A549 (cell line): ENCODE measurements around the gene BLCAP. TPM values are rescaled to one million over a fixed set of nuclear protein-coding genes. Genes with fewer than 3 reads are reported as not detected.

Source experiments
- ATAC-seq, 2 experiments: fragments of 200-7000 bp in 1 of 2; fragments of >200 bp in 1 of 2; cut with Nextera tagmentation in 1 of 2; cut with Tn5 transposase in 1 of 2; 3 replicates each; pipeline versions ENCODE4 v1.8.0 to v1.9.1; 2018 to 2020; ENCODE audit warnings: mild to moderate bottlenecking in 1 of 2, moderate library complexity in 1 of 2
- CTCF ChIA-PET: fragments of 300-600 bp; sonication (Branson Sonifier 250); formaldehyde crosslinking; extraction: SDS; loops from one replicate; lab custom pipeline; 2021; ENCODE audit warnings: antibody characterized with exemption, inconsistent platforms; lab: Yijun Ruan, JAX
- POLR2A ChIA-PET: fragments of 350-600 bp; formaldehyde crosslinking; extraction: SDS; loops from one replicate; lab custom pipeline; 2021; ENCODE audit warnings: antibody characterized with exemption, inconsistent platforms; lab: Yijun Ruan, JAX
- DNase-seq, 2 experiments: peaks; one replicate each; pipeline versions ENCODE4 v3.0.0 to v3.0.0-alpha.2; 2011 to 2016; ENCODE audit warnings: low read depth in 1 of 2, low spot score in 1 of 2
- FAIRE-seq: peaks from 2 replicates; lab custom pipeline; 2011; peaks lifted over from hg19 to GRCh38; lab: Jason Lieb, UNC
- H3K27ac ChIP-seq, 2 experiments: fragments of >200 bp; sonication (Bioruptor Twin); formaldehyde crosslinking; 3 replicates each; pipeline ENCODE4 v1.5.1; 2016 to 2017
- H3K4me1 ChIP-seq: fragments of >200 bp; sonication (Bioruptor Twin); formaldehyde crosslinking; 3 replicates; pipeline ENCODE4 v1.6.1; 2016
- H3K4me2 ChIP-seq: fragments of >200 bp; sonication (Bioruptor Twin); formaldehyde crosslinking; 3 replicates; pipeline ENCODE4 v1.6.1; 2016
- H3K4me3 ChIP-seq: fragments of >200 bp; sonication (Bioruptor Twin); formaldehyde crosslinking; 3 replicates; pipeline ENCODE4 v1.5.1; 2016
- H3K9me3 ChIP-seq: fragments of >200 bp; sonication (Bioruptor Twin); formaldehyde crosslinking; 3 replicates; pipeline ENCODE4 v1.6.1; 2016
- ATOH8 ChIP-seq: fragments of 250-450 bp; sonication (Bioruptor Pico); IDR thresholded peaks from 2 replicates; pipeline ENCODE4 v1.5.0; 2020; ENCODE audit warnings: low read depth, mild to moderate bottlenecking, moderate library complexity
- CBX8 ChIP-seq: fragments of 200-600 bp; sonication (generic); IDR thresholded peaks from 2 replicates; pipeline ENCODE4 v1.6.1; 2016
- E2F6 ChIP-seq: IDR thresholded peaks from 2 replicates; pipeline ENCODE4 v1.6.1; 2012; ENCODE audit warnings: low read depth, borderline replicate concordance
- FOSB ChIP-seq: fragments of 250-450 bp; sonication (Bioruptor Pico); IDR thresholded peaks from 2 replicates; pipeline ENCODE4 v1.5.0; 2020; ENCODE audit warnings: mild to moderate bottlenecking, moderate library complexity
- FOSL2 ChIP-seq, 2 experiments: fragments of 450-650 bp in 1 of 2; fragments of >200 bp in 1 of 2; sonication (Bioruptor Twin) in 1 of 2; formaldehyde crosslinking; IDR thresholded peaks; 2 replicates each; pipeline versions ENCODE4 v1.5.0 to v1.6.1; 2016 to 2020; ENCODE audit warnings: mild to moderate bottlenecking in 1 of 2, moderate library complexity in 1 of 2
- GATA3 ChIP-seq: IDR thresholded peaks from 2 replicates; pipeline ENCODE4 v1.6.1; 2012; ENCODE audit warnings: borderline replicate concordance
- HOXA7 ChIP-seq: fragments of 250-450 bp; sonication (Bioruptor Pico); IDR thresholded peaks from 2 replicates; pipeline ENCODE4 v1.5.0; 2020; ENCODE audit warnings: mild to moderate bottlenecking, moderate library complexity
- HOXB13 ChIP-seq: fragments of 250-450 bp; sonication (Bioruptor Pico); IDR thresholded peaks from 2 replicates; pipeline ENCODE4 v1.5.0; 2020; ENCODE audit warnings: low read depth, mild to moderate bottlenecking, moderate library complexity
- JUN ChIP-seq, 2 experiments: fragments of >200 bp; sonication (Bioruptor Twin); formaldehyde crosslinking; IDR thresholded peaks; 2 replicates in 1 of 2; 3 replicates in 1 of 2; pipeline ENCODE4 v1.6.1; 2016 to 2017
- KDM1A ChIP-seq: fragments of 200-600 bp; sonication (generic); IDR thresholded peaks from 2 replicates; pipeline ENCODE4 v1.6.1; 2016; ENCODE audit warnings: low read depth, mild to moderate bottlenecking
- KDM5A ChIP-seq: fragments of 200-600 bp; sonication (generic); IDR thresholded peaks from 2 replicates; pipeline ENCODE4 v1.6.1; 2016; ENCODE audit warnings: antibody characterized with exemption, mild to moderate bottlenecking
- MAFK ChIP-seq: fragments of 450-650 bp; IDR thresholded peaks from 2 replicates; pipeline ENCODE4 v1.6.1; 2014; ENCODE audit not compliant: partially characterized antibody
- MAX ChIP-seq: IDR thresholded peaks from 2 replicates; pipeline ENCODE4 v1.6.1; 2012
- NFE2L2 ChIP-seq: fragments of 150-350 bp; conservative IDR thresholded peaks from 2 replicates; pipeline ENCODE4 v1.6.1; 2014; ENCODE audit warnings: low read length
- NPAS2 ChIP-seq: fragments of 250-450 bp; sonication (Bioruptor Pico); IDR thresholded peaks from 2 replicates; pipeline ENCODE4 v1.8.0; 2022; ENCODE audit warnings: mild to moderate bottlenecking, moderate library complexity, borderline replicate concordance
- NR3C1 ChIP-seq: fragments of >200 bp; sonication (Bioruptor Twin); formaldehyde crosslinking; IDR thresholded peaks from 3 replicates; pipeline ENCODE4 v1.6.1; 2017
- PBX3 ChIP-seq: IDR thresholded peaks from 2 replicates; pipeline ENCODE4 v1.6.1; 2012
- POLR2A ChIP-seq: IDR thresholded peaks from 2 replicates; pipeline ENCODE4 v1.6.1; 2012; ENCODE audit warnings: mild to moderate bottlenecking, low read length
- POLR2AphosphoS2 ChIP-seq: conservative IDR thresholded peaks from 2 replicates; pipeline ENCODE4 v1.6.1; 2012; ENCODE audit warnings: low read length, improper control_type of control experiment, inconsistent platforms
- RARB ChIP-seq: fragments of 250-450 bp; sonication (Bioruptor Pico); IDR thresholded peaks from 2 replicates; pipeline ENCODE4 v1.8.0; 2021; ENCODE audit warnings: mild to moderate bottlenecking, moderate library complexity
- RFX5 ChIP-seq: fragments of 450-650 bp; IDR thresholded peaks from 2 replicates; pipeline ENCODE4 v1.7.1; 2014; ENCODE audit warnings: antibody characterized with exemption, mild to moderate bottlenecking, moderate library complexity
- SREBF2 ChIP-seq: fragments of 450-650 bp; IDR thresholded peaks from 2 replicates; pipeline ENCODE4 v1.6.1; 2014; ENCODE audit warnings: mild to moderate bottlenecking, moderate library complexity
- TP53 ChIP-seq: fragments of 250-450 bp; sonication (Bioruptor Pico); IDR thresholded peaks from 2 replicates; pipeline ENCODE4 v1.5.0; 2021; ENCODE audit warnings: mild to moderate bottlenecking, moderate library complexity
- USF2 ChIP-seq: fragments of 450-650 bp; IDR thresholded peaks from 2 replicates; pipeline ENCODE4 v1.6.1; 2014; ENCODE audit warnings: antibody characterized with exemption
- ZC3H11A ChIP-seq: fragments of 450-650 bp; IDR thresholded peaks from 2 replicates; pipeline ENCODE4 v1.6.1; 2014; ENCODE audit warnings: antibody characterized with exemption, mild to moderate bottlenecking
- WGBS: methylation state at CpG from one replicate; pipeline ENCODE4 v1.1.6; 2017; ENCODE audit errors: missing lambda C conversion rate; 5-methylcytosine and 5-hydroxymethylcytosine counted together
- polyA plus RNA-seq, 4 experiments: library from polyadenylated mRNA; depleted of rRNA in 3 of 4; stranded (reverse); fragments of >200 nt; fragmentation: RNase III in 1 of 4; extraction: RNeasy Plus Mini Kit Qiagen cat#74134 plus additional on column Dnase treatment in 1 of 4; gene quantifications; 2 replicates in 3 of 4; 3 replicates in 1 of 4; pipeline ENCODE4 v1.2.3, GENCODE V29; 2011 to 2017

The BLCAP gene
- polyA plus RNA-seq, 2 of the 4 experiments (the other 2 are of a cell fraction): 30.3 to 49.0 TPM

- FAIRE-seq: no peak
- POLR2A ChIA-PET: interaction anchor here (1.1 kb wide), 1 partner anchor 354 kb away, joined by 3 read pairs; the partner anchor contains the start of genes MROH8 and RPN2
- CTCF ChIA-PET: interaction anchor here (0.6 to 10.2 kb wide), 34 partner anchors 8 to 348 kb away, joined by 3 to 150 read pairs (median 6); no protein-coding TSS in a partner anchor
- H3K4me2 ChIP-seq: no peak overlapping the region
- no peak for TF ChIP-seq FOSB (CRISPR knock-in tag)
- no peak for TF ChIP-seq MAFK
- no peak for TF ChIP-seq NFE2L2
- H3K9me3 ChIP-seq: no peaks in the 10 kb centered on the region
- H3K4me3 ChIP-seq: no peak overlapping the region
- no peak for ATAC-seq
- peaks cover 7% of the 10 kb centered on the region; the same call in 2 of the 3 replicates for H3K4me1 ChIP-seq
- WGBS: 28% methylated on average over 2 of the region's 2 CpGs
- H3K27ac ChIP-seq: no peak overlapping the region
- DNase-seq: no peak
Measured at GRCh38 chr20:37533154-37533715, 5.6 kb upstream of the BLCAP start.

- no peak for TF ChIP-seq GATA3
- no peak for TF ChIP-seq SREBF2
- TF ChIP-seq JUN (IDR thresholded peaks at IDR 0.05): no peak
- TF ChIP-seq HOXB13: no peak
- no peak for TF ChIP-seq RFX5
- TF ChIP-seq POLR2AphosphoS2: no peak
- DNase-seq: no peak
- Histone ChIP-seq H3K4me1 (peaks cover 7% of the 10 kb centered on the region; the same call in 2 of the 3 replicates), H3K4me2 (no peak overlapping the region), H3K4me3 (no peak overlapping the region), H3K9me3 (no peaks in the 10 kb centered on the region), H3K27ac (no peak overlapping the region)
- ATAC-seq: no peak
- ChIA-PET POLR2A (no interaction called here), CTCF (interaction anchor here (4.5 to 10.2 kb wide), 3 partner anchors 11 to 338 kb away, joined by 30 to 120 read pairs (median 54); no protein-coding TSS in a partner anchor)
- WGBS: 64% methylated on average over 3 of the region's 3 CpGs
- no peak for FAIRE-seq
Measured at GRCh38 chr20:37531856-37532255, 4.2 kb upstream of the BLCAP start.

GRCh38 chr20:37530696-37531095 lies 3.0 kb upstream of the BLCAP start:
- Histone ChIP-seq H3K4me3 (no peak overlapping the region), H3K4me2 (no peak overlapping the region)
- no peak for FAIRE-seq
- WGBS: 54% methylated on average over 2 of the region's 2 CpGs
- POLR2A ChIA-PET: no interaction called here
- no peak for TF ChIP-seq MAX
- TF ChIP-seq NR3C1: no peak
- TF ChIP-seq, all 56 proteins: peak for 0
- no peaks in the 10 kb centered on the region for H3K9me3 ChIP-seq
- DNase-seq: no peak
- H3K27ac ChIP-seq: no peak overlapping the region
- no peak for ATAC-seq
- H3K4me1 ChIP-seq: peaks cover 16% of the 10 kb centered on the region
- CTCF ChIA-PET: interaction anchor here (0.6 to 10.2 kb wide), 7 partner anchors 42 to 337 kb away, joined by 3 to 120 read pairs (median 3); no protein-coding TSS in a partner anchor

GRCh38 chr20:37529968-37530600 lies 2.4 kb upstream of the BLCAP start:
- Histone ChIP-seq H3K4me1 (peaks cover 22% of the 10 kb centered on the region), H3K4me3 (no peak overlapping the region), H3K4me2 (no peak overlapping the region), H3K9me3 (no peaks in the 10 kb centered on the region)
- no peak for ATAC-seq
- FAIRE-seq: no peak
- 78% methylated on average over 10 of the region's 10 CpGs for WGBS
- no peak for TF ChIP-seq KDM5A
- no peak for TF ChIP-seq PBX3
- TF ChIP-seq POLR2AphosphoS2: no peak
- TF ChIP-seq NPAS2 (CRISPR knock-in tag): no peak
- TF ChIP-seq MAFK: no peak
- TF ChIP-seq FOSL2 (IDR thresholded peaks at IDR 0.05): no peak
- TF ChIP-seq FOSL2 (CRISPR knock-in tag; IDR thresholded peaks at IDR 0.05): no peak
- no peak for TF ChIP-seq TP53
- no peak for TF ChIP-seq FOSB (CRISPR knock-in tag)
- no peak for TF ChIP-seq RARB (CRISPR knock-in tag)
- TF ChIP-seq USF2: no peak
- no peak for TF ChIP-seq GATA3
- TF ChIP-seq HOXA7: no peak
- no peak for TF ChIP-seq CBX8
- no peak for TF ChIP-seq ZC3H11A
- TF ChIP-seq POLR2A: no peak
- TF ChIP-seq ATOH8 (CRISPR knock-in tag): no peak
- no peak for TF ChIP-seq KDM1A
- TF ChIP-seq E2F6: no peak
- TF ChIP-seq, all 56 proteins: peak for 0
- ChIA-PET POLR2A (no interaction called here), CTCF (interaction anchor here (0.6 to 10.2 kb wide), 6 partner anchors 42 to 337 kb away, joined by 3 to 120 read pairs (median 4); no protein-coding TSS in a partner anchor)
- H3K27ac ChIP-seq: no peak overlapping the region
- DNase-seq: no peak
